Activated T-cell treated with anti-CD3 and anti-CD28 coated beads for 1 hour (primary cell): Measurements from ENCODE around the gene BCL10.

Experiments used
- DNase-seq: peaks from one replicate; pipeline ENCODE4 v3.0.0-alpha.2; 2020; ENCODE audit warnings: low read depth

BCL10 gene

GRCh38 chr1:85220756-85221201 lies 55.7 kb downstream of the BCL10 start:
- no peak for DNase-seq

GRCh38 chr1:85219853-85220610 lies 56.4 kb downstream of the BCL10 start:
- DNase-seq, result no peak

- no peak for DNase-seq
Observed at GRCh38 chr1:85216697-85217096, 59.7 kb downstream of the BCL10 start.
